Mesothelial cell of epicardium (in vitro differentiated cells): ENCODE data around the gene TBATA. TPM values are rescaled to one million over a fixed set of nuclear protein-coding genes. Genes with fewer than 3 reads are reported as not detected.

Experiments used
- DNase-seq, 2 experiments: peaks; one replicate each; pipeline ENCODE4 v3.0.0; 2021; ENCODE audit warnings: low spot score in 2 of 2; ENCODE audit not compliant: unreplicated experiment in 2 of 2
- H3K27ac Mint-ChIP-seq: 2 replicates; pipeline ENCODE4 v1.8.0; 2021; ENCODE audit warnings: mixed read lengths
- H3K27me3 Mint-ChIP-seq: 2 replicates; pipeline ENCODE4 v1.8.0; 2021; ENCODE audit warnings: low read depth, mixed read lengths
- H3K36me3 Mint-ChIP-seq: 2 replicates; pipeline ENCODE4 v1.8.0; 2021; ENCODE audit warnings: mixed read lengths
- H3K4me1 Mint-ChIP-seq: 2 replicates; pipeline ENCODE4 v1.8.0; 2021; ENCODE audit warnings: mixed read lengths
- H3K4me3 Mint-ChIP-seq: 2 replicates; pipeline ENCODE4 v1.8.0; 2021; ENCODE audit warnings: mild to moderate bottlenecking, moderate library complexity, mixed read lengths
- H3K9me3 Mint-ChIP-seq: 2 replicates; pipeline ENCODE4 v1.8.0; 2021; ENCODE audit warnings: mixed read lengths
- total RNA-seq: library from RNA; stranded (reverse); gene quantifications from 3 replicates; pipeline ENCODE4 v1.2.1, GENCODE V29; 2021
- TF ChIP-seq, protein P1 (sequence below): fragments of 200-600 bp; sonication (generic); IDR thresholded peaks from one replicate; pipeline ENCODE4 v1.5.0; 2021; ENCODE audit warnings: antibody characterized with exemption; ENCODE audit not compliant: unreplicated experiment

Gene TBATA
- total RNA-seq, 1 donor from 2014 or later = not detected

DNA sequence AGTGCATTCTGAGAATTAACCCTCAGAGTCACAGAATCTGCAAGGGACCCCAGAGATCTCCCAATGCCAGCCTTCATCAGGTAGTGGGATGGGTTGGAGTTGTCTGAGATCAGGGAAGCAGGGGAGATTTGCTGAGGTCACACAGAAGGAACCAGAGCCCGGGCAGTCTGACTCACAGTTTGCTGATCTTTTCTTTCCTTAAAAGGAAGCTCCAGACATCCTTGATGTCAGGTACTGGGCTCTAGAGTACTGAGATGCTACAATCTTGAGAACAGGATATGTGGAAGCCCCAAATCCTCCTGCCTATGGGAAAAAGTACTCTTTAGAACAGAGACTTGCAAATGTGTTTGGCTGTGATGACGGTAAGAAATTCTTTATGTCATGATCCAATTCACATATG is 706 bp downstream of the TBATA start:
- H3K9me3 Mint-ChIP-seq = peaks cover 15% of the 10 kb centered on the region
- peaks cover 4% of the 10 kb centered on the region for H3K27me3 Mint-ChIP-seq
- DNase-seq = peak in 1 of 2 experiments; percentile 14
- H3K4me1 Mint-ChIP-seq = no peaks in the 10 kb centered on the region
- TF ChIP-seq, protein P1, sequence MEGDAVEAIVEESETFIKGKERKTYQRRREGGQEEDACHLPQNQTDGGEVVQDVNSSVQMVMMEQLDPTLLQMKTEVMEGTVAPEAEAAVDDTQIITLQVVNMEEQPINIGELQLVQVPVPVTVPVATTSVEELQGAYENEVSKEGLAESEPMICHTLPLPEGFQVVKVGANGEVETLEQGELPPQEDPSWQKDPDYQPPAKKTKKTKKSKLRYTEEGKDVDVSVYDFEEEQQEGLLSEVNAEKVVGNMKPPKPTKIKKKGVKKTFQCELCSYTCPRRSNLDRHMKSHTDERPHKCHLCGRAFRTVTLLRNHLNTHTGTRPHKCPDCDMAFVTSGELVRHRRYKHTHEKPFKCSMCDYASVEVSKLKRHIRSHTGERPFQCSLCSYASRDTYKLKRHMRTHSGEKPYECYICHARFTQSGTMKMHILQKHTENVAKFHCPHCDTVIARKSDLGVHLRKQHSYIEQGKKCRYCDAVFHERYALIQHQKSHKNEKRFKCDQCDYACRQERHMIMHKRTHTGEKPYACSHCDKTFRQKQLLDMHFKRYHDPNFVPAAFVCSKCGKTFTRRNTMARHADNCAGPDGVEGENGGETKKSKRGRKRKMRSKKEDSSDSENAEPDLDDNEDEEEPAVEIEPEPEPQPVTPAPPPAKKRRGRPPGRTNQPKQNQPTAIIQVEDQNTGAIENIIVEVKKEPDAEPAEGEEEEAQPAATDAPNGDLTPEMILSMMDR = no peak
- no peak overlapping the region for H3K27ac Mint-ChIP-seq
- no peak overlapping the region for H3K4me3 Mint-ChIP-seq
- H3K36me3 Mint-ChIP-seq = no peaks in the 10 kb centered on the region

DNA sequence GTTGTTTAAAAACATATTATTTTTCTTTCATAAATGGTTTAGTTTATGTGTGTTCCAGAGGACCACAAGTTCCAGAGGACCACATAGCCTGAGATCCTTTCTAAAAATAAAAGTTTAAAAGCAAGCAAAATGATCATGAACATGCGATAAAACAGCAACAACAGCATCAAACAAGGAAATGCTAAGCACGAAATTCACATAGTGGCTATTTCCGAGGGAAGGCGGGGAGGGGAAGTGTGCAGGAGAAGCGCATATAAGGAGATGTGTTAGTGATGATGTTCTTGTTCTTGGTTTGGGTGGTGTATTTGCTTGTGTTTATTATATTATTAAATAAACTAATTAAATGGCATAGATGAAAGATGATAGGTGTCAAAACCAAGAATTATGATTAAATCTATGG is 1.2 kb downstream of the TBATA start:
- DNase-seq = peak in 1 of 2 experiments; percentile 7
- Mint-ChIP-seq H3K27me3 (peaks cover 4% of the 10 kb centered on the region), H3K4me3 (no peak overlapping the region), H3K36me3 (no peaks in the 10 kb centered on the region), H3K4me1 (no peaks in the 10 kb centered on the region), H3K27ac (no peak overlapping the region), H3K9me3 (peaks cover 15% of the 10 kb centered on the region)
- TF ChIP-seq, protein P1 = no peak

DNA sequence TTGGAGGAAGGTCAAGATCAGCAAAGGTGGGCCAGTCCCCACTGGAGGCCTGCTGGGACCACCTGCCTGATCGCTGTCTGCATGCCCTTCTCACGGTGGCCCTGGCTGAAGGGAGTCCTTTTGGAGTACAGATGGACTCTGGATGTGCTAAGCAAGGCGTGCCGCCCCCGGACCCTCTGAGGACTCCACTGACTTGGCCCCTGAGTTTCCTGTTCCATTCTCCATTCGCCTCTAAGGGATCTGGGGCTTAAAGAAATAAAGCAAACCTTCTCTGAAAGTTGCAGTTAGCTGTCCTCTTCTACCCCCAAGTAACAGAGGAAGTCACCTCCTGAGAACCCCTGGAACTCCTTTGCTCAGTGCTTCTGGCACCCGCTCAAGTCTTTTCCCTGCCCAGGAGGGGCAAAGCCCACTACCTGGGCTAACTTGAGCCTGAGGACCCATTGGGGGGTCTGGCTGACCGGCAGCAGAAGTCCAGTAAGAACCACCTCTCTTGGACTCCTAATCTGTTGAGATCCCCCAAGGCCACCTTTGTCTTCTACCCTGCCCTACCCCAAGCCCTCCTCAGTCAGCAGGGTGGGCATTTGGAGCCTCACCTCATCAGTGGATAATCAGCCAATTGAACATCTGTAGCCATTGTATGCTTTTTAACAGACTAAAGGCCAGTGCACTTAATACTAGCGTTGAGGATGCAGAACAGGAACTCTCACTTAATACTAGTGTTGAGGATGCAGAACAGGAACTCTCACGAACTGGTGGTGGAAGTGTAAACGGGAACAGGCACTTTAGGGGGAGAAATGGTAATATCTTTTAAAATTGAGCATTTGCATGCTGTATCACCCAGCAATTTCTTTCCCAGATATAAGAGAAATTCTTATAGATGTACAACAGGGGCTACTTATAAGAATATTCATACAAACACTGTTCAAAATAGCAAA is 2.2 kb downstream of the TBATA start:
- no peak overlapping the region for H3K4me3 Mint-ChIP-seq
- TF ChIP-seq, protein P1 = no peak
- no peaks in the 10 kb centered on the region for H3K4me1 Mint-ChIP-seq
- peaks cover 6% of the 10 kb centered on the region for H3K9me3 Mint-ChIP-seq
- no peaks in the 10 kb centered on the region for H3K27me3 Mint-ChIP-seq
- no peaks in the 10 kb centered on the region for H3K36me3 Mint-ChIP-seq
- H3K27ac Mint-ChIP-seq = no peak overlapping the region
- peak in 1 of 2 experiments; percentile 33 for DNase-seq

DNA sequence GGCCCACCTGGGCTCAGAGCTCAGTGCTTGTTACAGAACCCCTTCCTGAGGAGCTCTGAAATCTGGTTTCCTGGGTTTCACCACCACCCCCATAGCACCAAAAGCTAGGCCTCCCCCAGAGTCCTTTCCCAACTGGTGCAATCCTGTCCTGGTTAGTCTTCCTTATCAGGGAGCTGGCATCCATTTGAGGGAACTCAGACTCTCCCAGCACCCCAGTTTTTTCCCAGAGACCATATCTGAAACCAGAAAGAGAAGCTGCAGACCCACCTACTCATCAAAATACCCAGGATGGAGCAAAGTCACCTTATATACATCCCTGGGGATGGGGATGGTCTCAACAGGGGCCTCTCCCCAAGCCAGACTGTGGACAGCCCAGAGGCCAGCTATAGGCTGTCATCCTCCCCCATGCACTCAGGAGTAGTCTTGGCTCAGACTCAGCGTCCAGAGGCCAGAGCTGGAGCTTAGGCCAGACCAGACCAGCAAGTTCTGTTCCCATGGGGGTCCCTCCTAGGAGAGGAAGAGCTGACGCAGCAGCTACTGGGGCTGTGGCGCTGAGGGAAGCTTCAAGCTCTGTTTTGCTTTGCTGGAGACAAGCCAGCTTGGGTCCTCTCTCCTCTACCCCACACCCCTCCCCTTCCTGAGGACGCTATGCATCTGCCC is 3.0 kb downstream of the TBATA start:
- Mint-ChIP-seq H3K4me1 (no peaks in the 10 kb centered on the region), H3K4me3 (no peak overlapping the region), H3K9me3 (peaks cover under 1% of the 10 kb centered on the region), H3K27me3 (no peaks in the 10 kb centered on the region), H3K36me3 (no peaks in the 10 kb centered on the region), H3K27ac (no peak overlapping the region)
- TF ChIP-seq, protein P1 = no peak
- DNase-seq = peak in 1 of 2 experiments; percentile 34

DNA sequence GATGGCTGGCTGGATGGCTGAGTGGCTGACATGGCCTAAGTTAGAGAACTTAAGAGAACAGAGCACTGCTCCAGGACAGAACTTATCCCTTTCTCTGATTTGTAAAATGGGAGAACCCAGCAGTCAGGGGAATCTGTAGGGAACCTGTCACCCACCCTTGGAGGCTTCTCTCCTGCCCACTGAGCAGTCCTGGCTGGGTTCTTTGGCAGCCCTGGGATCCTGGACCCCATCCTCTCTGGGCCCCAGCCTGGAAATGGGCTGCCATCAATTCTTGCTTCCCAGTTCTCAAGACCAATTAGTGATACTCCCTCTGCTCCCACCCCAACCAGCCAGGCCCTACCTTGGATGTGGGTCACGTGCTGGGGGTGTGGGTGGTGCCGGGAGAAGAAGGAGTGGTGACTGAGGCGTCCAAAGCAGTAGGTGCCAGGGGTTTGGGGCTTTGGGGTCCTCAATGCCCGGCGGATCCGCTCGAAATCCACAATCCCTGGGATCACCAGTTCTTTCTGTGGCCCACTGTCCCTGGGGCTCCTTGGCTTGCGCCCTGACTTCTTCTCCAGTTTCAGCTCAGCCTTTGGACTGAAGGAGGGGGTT is 3.6 kb downstream of the TBATA start:
- H3K36me3 Mint-ChIP-seq = no peaks in the 10 kb centered on the region
- no peaks in the 10 kb centered on the region for H3K4me1 Mint-ChIP-seq
- no peak overlapping the region for H3K4me3 Mint-ChIP-seq
- H3K27me3 Mint-ChIP-seq = no peaks in the 10 kb centered on the region
- H3K9me3 Mint-ChIP-seq = no peaks in the 10 kb centered on the region
- H3K27ac Mint-ChIP-seq = no peak overlapping the region
- peak in 1 of 2 experiments; percentile 29 for DNase-seq
- TF ChIP-seq, protein P1 = no peak
